GM12801 (cell line): Measurements from ENCODE around the gene PRSS35.

Source experiments
- CTCF ChIP-seq: IDR thresholded peaks from one replicate; pipeline ENCODE4 v1.5.1; 2011; ENCODE audit warnings: control low read depth; ENCODE audit not compliant: insufficient read length; ENCODE audit errors: extremely low read depth

PRSS35 gene

GRCh38 chr6:83511901-83512681 lies at the start of gene PRSS35:
TSS of gene PRSS35 (plus strand) at chr6:83512534. CDS start at chr6:83523442, 10,908 bp downstream.
- no peak for TF ChIP-seq CTCF

GRCh38 chr6:83463886-83464285 lies 48.4 kb upstream of the PRSS35 start:
- no peak for TF ChIP-seq CTCF

GRCh38 chr6:83464381-83465140 lies 47.8 kb upstream of the PRSS35 start:
- TF ChIP-seq CTCF: no peak

GRCh38 chr6:83466328-83466727 lies 46.0 kb upstream of the PRSS35 start:
- no peak for TF ChIP-seq CTCF

- TF ChIP-seq CTCF: no peak
These were observed 44.7 kb upstream of the PRSS35 start for GRCh38 chr6:83467620-83468036.

- no peak for TF ChIP-seq CTCF
These were observed 42.3 kb upstream of the PRSS35 start for GRCh38 chr6:83470001-83470400.

- no peak for TF ChIP-seq CTCF
These were observed 41.7 kb upstream of the PRSS35 start for GRCh38 chr6:83470587-83470986.
